HUES48 (cell line): ENCODE results near the gene SAMHD1.

Experiments used
- H3K27ac ChIP-seq: one replicate; pipeline ENCODE4 v1.7.0; 2013; ENCODE audit warnings: low read depth, low read length, inconsistent platforms
- H3K27me3 ChIP-seq: 2 replicates; pipeline ENCODE4 v1.6.1; 2013; ENCODE audit warnings: mild to moderate bottlenecking, low read length; ENCODE audit not compliant: control insufficient read depth, insufficient read depth
- H3K36me3 ChIP-seq: 2 replicates; pipeline ENCODE4 v1.6.1; 2013; ENCODE audit warnings: low read length; ENCODE audit not compliant: control insufficient read depth, insufficient read depth
- H3K4me1 ChIP-seq: 2 replicates; pipeline ENCODE4 v1.6.1; 2013; ENCODE audit warnings: mild to moderate bottlenecking, low read length; ENCODE audit not compliant: control insufficient read depth, insufficient read depth
- H3K4me3 ChIP-seq: 2 replicates; pipeline ENCODE4 v1.5.1; 2013; ENCODE audit warnings: mild to moderate bottlenecking, low read depth, low read length
- H3K9ac ChIP-seq: 2 replicates; pipeline ENCODE4 v1.6.1; 2013; ENCODE audit warnings: mild to moderate bottlenecking, low read depth, low read length, moderate library complexity
- H3K9me3 ChIP-seq: 2 replicates; pipeline ENCODE4 v1.6.1; 2013; ENCODE audit warnings: low read length; ENCODE audit not compliant: control insufficient read depth, insufficient read depth

The SAMHD1 gene

DNA sequence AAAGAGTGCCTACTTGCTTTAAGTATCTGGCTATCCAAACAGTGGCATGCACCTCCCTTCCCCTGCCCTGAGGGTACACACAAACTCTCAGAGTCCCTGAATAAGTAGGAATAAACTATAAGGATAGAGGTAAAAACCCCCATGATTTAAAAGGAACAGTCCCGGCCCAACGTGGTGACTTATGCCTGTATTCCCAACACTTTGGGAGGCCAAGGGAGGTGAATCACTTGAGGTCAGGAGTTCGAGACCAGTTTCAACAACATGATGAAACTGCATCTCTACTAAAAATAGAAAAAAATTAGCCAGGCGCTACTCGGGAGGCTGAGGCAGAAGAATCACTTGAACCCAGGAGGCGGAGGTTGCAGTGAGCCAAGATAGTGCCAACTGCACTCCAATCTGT is 22.2 kb downstream of the SAMHD1 start:
- Histone ChIP-seq H3K27ac (no peak overlapping the region), H3K36me3 (peaks cover 75% of the 10 kb centered on the region)

GRCh38 chr20:36927704-36928103 is 23.8 kb downstream of the SAMHD1 start:
- no peak overlapping the region for H3K4me3 ChIP-seq
- no peaks in the 10 kb centered on the region for H3K9me3 ChIP-seq
- no peaks in the 10 kb centered on the region for H3K4me1 ChIP-seq
- H3K9ac ChIP-seq, result no peak overlapping the region
- H3K27ac ChIP-seq, result no peak overlapping the region
- peaks cover 65% of the 10 kb centered on the region for H3K36me3 ChIP-seq
- H3K27me3 ChIP-seq, result no peaks in the 10 kb centered on the region

More for the DNA sequence above, 22.2 kb downstream of the SAMHD1 start:
- Histone ChIP-seq H3K9me3 (no peaks in the 10 kb centered on the region), H3K4me3 (no peak overlapping the region), H3K27me3 (no peaks in the 10 kb centered on the region), H3K4me1 (no peaks in the 10 kb centered on the region), H3K9ac (no peak overlapping the region)

DNA sequence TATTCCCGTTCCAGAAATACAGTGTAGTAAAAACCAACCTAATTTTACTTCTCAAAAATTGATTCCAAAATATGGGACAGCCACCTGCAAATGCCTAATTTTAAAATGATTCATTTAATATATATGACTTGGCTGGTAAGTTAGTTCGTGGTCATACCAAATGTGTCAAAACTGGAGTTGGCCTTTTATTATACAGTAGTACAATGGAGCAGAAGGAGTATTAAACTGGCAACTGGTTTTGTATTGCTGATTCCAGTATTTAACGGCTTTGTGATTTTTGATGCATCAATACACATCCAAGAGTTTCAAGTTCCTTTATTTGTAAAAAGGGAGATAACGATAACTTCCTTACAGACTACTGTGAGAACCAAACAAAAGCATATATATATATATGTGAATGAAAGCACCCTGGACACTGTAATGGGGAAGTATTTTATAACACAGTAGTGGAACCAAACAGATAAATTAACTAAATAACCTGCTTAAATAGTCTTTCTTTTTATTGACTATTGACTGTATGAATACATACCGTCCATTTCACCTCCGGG is 24.8 kb downstream of the SAMHD1 start:
- H3K4me1 ChIP-seq, result no peaks in the 10 kb centered on the region
- H3K9ac ChIP-seq, result no peak overlapping the region
- no peaks in the 10 kb centered on the region for H3K27me3 ChIP-seq
- H3K36me3 ChIP-seq, result peaks cover 59% of the 10 kb centered on the region
- no peak overlapping the region for H3K27ac ChIP-seq
- no peaks in the 10 kb centered on the region for H3K9me3 ChIP-seq
- H3K4me3 ChIP-seq, result no peak overlapping the region

DNA sequence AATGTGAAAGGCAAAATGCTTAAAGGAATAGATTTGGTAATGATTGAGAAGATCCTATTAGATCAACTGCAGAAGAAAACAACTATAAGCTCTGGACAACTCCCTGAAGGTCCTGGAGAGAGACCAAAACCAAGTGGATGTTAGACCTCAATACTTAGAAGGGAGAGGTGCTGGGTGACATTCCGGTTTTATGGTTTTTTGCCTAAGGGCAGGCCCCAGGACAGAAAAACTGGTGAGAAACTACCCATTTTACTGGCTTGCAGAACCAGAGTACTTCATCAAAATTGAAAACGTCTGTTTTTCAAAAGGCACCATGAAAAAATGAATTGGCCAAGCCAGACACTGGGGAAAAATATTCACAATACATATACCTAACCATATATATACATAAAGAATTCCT is 26.3 kb downstream of the SAMHD1 start:
- Histone ChIP-seq H3K9ac (no peak overlapping the region), H3K36me3 (peaks cover 45% of the 10 kb centered on the region), H3K4me3 (no peak overlapping the region), H3K27ac (no peak overlapping the region), H3K4me1 (no peaks in the 10 kb centered on the region), H3K27me3 (no peaks in the 10 kb centered on the region), H3K9me3 (no peaks in the 10 kb centered on the region)

DNA sequence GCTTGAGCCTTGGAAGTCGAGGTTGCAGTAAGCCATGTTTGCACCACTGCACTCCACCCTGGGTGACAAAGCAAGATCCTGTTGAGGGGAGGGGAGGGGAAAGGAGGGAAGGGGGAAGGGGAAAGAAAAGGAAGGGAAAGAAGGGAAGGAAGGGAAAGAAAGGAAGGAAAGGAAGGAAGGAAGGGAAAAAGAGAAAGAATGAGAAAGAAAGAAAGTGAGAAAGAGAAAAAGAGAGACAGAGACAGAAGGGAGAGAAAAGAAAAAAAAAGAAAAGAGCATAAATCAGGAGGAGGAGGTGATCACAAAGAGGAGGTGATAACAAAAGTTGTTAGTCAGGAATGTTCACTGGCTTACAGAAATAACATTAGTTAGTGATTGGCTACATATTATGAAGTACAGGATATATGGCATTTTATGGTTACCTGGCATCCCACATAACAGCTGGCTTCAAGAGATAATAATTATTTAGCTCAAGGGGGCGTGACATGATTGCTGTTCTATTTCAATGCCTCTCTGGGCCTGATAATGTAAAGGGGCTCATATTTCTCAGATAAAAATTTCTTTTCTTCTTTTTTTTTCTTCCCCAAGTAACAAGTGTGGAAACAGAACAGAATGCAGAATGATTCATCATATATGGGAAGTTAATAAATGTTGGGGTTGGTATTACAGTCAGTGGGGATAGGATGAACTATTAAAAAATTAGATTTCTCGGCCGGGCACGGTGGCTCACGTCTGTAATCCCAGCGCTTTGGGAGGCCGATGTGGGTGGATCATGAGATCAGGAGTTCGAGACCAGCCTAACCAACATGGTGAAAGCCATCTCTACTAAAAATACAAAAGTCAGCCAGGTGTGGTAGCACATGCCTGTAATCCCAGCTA is 27.1 kb downstream of the SAMHD1 start:
- Histone ChIP-seq H3K4me3 (no peak overlapping the region), H3K36me3 (peaks cover 39% of the 10 kb centered on the region), H3K9ac (no peak overlapping the region), H3K27ac (no peak overlapping the region), H3K27me3 (no peaks in the 10 kb centered on the region), H3K9me3 (no peaks in the 10 kb centered on the region), H3K4me1 (no peaks in the 10 kb centered on the region)

DNA sequence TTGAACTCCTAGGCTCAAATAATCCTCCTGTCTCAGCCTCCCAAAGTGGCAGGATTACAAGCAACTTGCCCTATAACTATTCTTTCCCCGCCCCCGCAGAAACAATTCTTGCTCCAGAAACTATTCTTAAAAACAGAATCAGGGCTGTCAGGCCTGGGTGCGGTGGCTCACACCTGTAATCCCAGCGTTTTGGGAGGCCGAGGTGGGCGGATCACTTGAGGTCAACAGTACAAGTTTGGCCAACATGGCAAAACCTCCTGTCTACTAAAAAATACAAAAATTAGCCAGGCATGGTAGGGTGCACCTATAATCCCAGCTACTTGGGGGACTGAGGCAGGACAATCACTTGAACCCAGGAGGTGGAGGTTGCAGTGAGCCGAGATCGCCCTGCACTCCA is 31.2 kb downstream of the SAMHD1 start:
- no peak overlapping the region for H3K27ac ChIP-seq
- no peaks in the 10 kb centered on the region for H3K27me3 ChIP-seq
- no peak overlapping the region for H3K4me3 ChIP-seq
- peaks cover 44% of the 10 kb centered on the region for H3K36me3 ChIP-seq
- H3K4me1 ChIP-seq, result no peaks in the 10 kb centered on the region
- no peak overlapping the region for H3K9ac ChIP-seq
- no peaks in the 10 kb centered on the region for H3K9me3 ChIP-seq

- Histone ChIP-seq H3K9me3 (no peaks in the 10 kb centered on the region), H3K27me3 (no peaks in the 10 kb centered on the region), H3K4me1 (no peaks in the 10 kb centered on the region), H3K4me3 (no peak overlapping the region), H3K27ac (no peak overlapping the region), H3K36me3 (peaks cover 45% of the 10 kb centered on the region), H3K9ac (no peak overlapping the region)
Measured at GRCh38 chr20:36919715-36920333, 31.7 kb downstream of the SAMHD1 start.

- Histone ChIP-seq H3K27me3 (no peaks in the 10 kb centered on the region), H3K9ac (no peak overlapping the region), H3K27ac (no peak overlapping the region), H3K9me3 (no peaks in the 10 kb centered on the region), H3K4me1 (no peaks in the 10 kb centered on the region), H3K36me3 (peaks cover 48% of the 10 kb centered on the region), H3K4me3 (no peak overlapping the region)
Measured at GRCh38 chr20:36917943-36918342, 33.6 kb downstream of the SAMHD1 start.

GRCh38 chr20:36917240-36917639 is 34.3 kb downstream of the SAMHD1 start:
- Histone ChIP-seq H3K9ac (no peak overlapping the region), H3K4me1 (peaks cover 4% of the 10 kb centered on the region), H3K36me3 (peaks cover 51% of the 10 kb centered on the region), H3K9me3 (no peaks in the 10 kb centered on the region), H3K27me3 (no peaks in the 10 kb centered on the region), H3K4me3 (no peak overlapping the region), H3K27ac (no peak overlapping the region)

DNA sequence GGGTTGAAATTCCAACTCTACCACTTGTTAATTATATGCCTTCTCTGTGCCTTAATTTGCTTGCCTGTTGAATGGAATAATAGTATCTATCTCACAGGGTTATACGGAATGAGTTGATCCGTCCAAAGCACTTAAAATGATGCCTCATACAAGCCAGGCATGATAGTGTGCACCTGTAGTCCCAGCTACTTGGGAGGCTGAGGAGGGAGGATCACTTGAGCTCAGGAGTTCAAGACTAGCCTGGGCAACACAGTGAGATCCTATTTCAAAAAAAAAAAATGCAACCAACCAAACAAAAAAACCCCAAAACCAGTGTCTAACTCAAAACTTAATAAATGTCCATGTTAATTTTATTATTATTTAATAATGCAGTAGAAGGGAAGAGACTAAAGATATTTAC is 35.3 kb downstream of the SAMHD1 start:
- H3K4me1 ChIP-seq, result peaks cover 14% of the 10 kb centered on the region
- no peak overlapping the region for H3K9ac ChIP-seq
- peaks cover 54% of the 10 kb centered on the region for H3K36me3 ChIP-seq
- no peaks in the 10 kb centered on the region for H3K27me3 ChIP-seq
- no peak overlapping the region for H3K4me3 ChIP-seq
- H3K9me3 ChIP-seq, result no peaks in the 10 kb centered on the region
- no peak overlapping the region for H3K27ac ChIP-seq

DNA sequence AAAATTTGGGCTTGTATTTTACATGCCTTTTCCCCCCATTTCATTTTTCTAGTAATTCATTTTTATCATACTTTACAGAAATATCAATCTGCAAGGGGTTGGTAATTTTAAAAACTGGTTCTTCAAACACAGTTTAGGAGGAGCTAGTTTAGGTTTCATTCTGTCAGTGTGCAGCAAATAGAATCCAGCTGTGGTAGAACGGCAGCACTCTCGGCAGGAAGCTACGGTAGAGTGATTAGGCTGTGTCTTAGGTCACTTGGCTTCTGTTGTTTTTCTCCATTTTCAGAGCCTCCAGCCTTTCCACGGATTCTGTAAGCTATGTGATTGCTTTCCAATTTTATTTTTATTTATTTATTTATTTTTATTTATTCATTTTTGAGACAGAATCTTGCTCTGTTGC is 42.9 kb downstream of the SAMHD1 start:
- Histone ChIP-seq H3K36me3 (peaks cover 67% of the 10 kb centered on the region), H3K4me3 (no peak overlapping the region), H3K9ac (no peak overlapping the region), H3K27ac (no peak overlapping the region), H3K27me3 (no peaks in the 10 kb centered on the region), H3K9me3 (no peaks in the 10 kb centered on the region), H3K4me1 (peaks cover 16% of the 10 kb centered on the region)
